ENCODE measurements around the gene SAMD3.
"Not testable (repeated sequence)": the region's sequence is repeated elsewhere in the genome, so short reads cannot be mapped to it uniquely, and the experiment has no call there.

Gene SAMD3

GRCh38 chr6:130183271-130184222 is 39.2 kb downstream of the SAMD3 start:
- TF ChIP-seq CTCF (IDR thresholded peaks at IDR 0.05; ENCODE audit: insufficient read depth, low read depth, low read length, missing control alignments) = no peak
- no peak overlapping the region for H3K4me3 ChIP-seq (ENCODE audit: low read depth, low read length)
- peak; percentile 13 for DNase-seq (ENCODE audit: low read depth)

GRCh38 chr6:130182466-130182865 is 40.3 kb downstream of the SAMD3 start:
- H3K4me3 ChIP-seq (ENCODE audit: low read depth, low read length) = no peak overlapping the region
- DNase-seq (ENCODE audit: low read depth) = no peak
- TF ChIP-seq CTCF (IDR thresholded peaks at IDR 0.05; ENCODE audit: insufficient read depth, low read depth, low read length, missing control alignments) = no peak

- H3K4me3 ChIP-seq (ENCODE audit: low read depth, low read length) = no peak overlapping the region
- DNase-seq (ENCODE audit: low read depth) = no peak
These were observed 44.1 kb downstream of the SAMD3 start for GRCh38 chr6:130178692-130179091.

GRCh38 chr6:130176378-130176777 is 46.4 kb downstream of the SAMD3 start:
- no peak overlapping the region for H3K4me3 ChIP-seq (ENCODE audit: low read depth, low read length)
- DNase-seq (ENCODE audit: low read depth) = no peak
- TF ChIP-seq CTCF (IDR thresholded peaks at IDR 0.05; ENCODE audit: insufficient read depth, low read depth, low read length, missing control alignments) = no peak

More at GRCh38 chr6:130178692-130179091, 44.1 kb downstream of the SAMD3 start:
- TF ChIP-seq CTCF (IDR thresholded peaks at IDR 0.05; ENCODE audit: insufficient read depth, low read depth, low read length, missing control alignments) = no peak

GRCh38 chr6:130173377-130174004 is 49.3 kb downstream of the SAMD3 start:
- not testable (repeated sequence) for DNase-seq (ENCODE audit: low read depth); H3K4me3 ChIP-seq (ENCODE audit: low read depth, low read length)

GRCh38 chr6:130170160-130170559 is 52.6 kb downstream of the SAMD3 start:
- DNase-seq (ENCODE audit: low read depth); H3K4me3 ChIP-seq (ENCODE audit: low read depth, low read length): not testable (repeated sequence)

- TF ChIP-seq CTCF (IDR thresholded peaks at IDR 0.05; ENCODE audit: insufficient read depth, low read depth, low read length, missing control alignments) = no peak
- DNase-seq (ENCODE audit: low read depth) = no peak
- H3K4me3 ChIP-seq (ENCODE audit: low read depth, low read length) = no peak overlapping the region
These were observed 55.1 kb downstream of the SAMD3 start for GRCh38 chr6:130167655-130168054.
